GM18868 (cell line): Measurements from ENCODE around the gene FMNL3.

Experiments
- ATAC-seq: cut with Tn5 transposase; IDR thresholded peaks from one replicate; pipeline ENCODE4 v1.9.1; 2021; ENCODE audit warnings: mild to moderate bottlenecking, moderate library complexity; ENCODE audit not compliant: unreplicated experiment

The FMNL3 gene

DNA sequence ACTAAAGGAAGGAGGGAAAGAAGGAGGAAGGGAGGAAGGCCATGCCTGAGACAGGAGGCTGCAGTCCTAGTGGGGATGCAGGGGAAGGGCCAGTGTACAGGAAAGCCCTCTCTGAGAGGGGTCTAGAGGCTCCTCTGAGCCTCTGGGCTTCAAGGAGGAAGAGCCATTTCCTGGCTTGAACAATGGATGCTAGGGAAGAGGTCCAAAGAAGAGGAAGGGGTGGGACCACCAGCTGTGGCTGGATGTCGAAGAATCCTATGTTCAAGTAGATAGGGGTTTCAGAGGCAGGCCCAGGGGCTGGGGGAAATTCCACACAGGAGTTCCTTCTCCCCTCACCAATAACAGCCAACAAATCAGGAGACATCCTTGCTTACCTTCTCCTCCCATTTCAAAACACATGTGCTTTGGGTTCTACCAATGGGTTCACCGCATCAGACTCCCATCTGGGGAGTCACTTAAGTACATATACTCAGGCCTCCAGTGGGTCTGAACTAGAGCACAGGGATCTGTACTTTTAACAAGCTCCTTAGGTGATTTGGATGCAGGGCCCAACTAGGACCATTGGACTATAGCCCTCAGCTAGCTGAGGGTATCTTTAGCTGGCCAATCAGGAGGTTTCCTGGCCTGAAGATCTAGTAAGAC is 51.5 kb downstream of the FMNL3 start:
- ATAC-seq = no peak

DNA sequence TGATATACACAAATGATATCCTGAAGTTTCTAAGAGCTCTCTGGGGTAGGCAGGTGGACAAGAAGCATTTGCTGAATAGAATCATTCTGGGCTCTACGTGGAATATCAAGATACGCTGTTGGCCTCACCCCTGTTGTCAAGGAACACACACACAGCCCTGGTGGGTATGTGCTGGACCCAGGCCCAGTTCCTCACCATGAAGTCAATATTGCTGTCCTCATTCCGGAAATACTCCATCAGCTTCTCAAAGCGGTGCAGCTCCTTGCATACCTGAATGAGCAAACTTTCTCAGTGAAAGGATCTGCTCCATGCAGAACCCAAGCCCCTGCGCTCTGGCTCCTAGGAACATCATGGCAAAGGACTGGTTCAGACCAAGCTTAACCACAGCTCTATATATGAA is 52.5 kb downstream of the FMNL3 start:
- ATAC-seq = no peak

DNA sequence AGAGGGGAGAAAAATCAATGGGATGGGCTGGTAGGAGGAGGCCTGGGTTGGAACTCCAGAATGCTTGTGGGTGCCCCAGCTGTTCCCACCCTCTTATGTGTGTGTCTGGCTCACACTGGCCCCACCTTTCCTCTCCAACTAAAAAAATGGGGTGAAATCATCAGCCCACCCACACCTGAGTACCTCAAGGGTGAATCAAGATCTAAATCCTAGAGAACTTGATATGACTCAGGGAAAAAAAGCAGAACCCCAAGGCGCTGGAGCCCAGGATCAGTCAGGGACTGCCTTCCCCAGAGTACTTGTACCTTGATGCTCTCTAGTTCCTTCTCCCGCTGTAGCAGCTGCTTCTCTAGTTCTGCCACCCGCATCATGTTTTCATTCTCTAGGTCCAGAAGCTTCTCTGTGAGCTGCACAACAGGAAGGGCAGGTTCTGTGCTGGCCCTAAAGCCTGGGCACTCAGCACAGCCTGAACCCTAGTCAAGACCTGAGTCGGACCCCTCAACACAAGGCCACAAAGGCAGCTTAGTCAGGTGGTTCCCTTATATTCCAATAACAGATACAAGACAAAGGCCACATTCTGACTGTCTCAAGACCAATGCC is 54.2 kb downstream of the FMNL3 start:
- ATAC-seq = no peak

DNA sequence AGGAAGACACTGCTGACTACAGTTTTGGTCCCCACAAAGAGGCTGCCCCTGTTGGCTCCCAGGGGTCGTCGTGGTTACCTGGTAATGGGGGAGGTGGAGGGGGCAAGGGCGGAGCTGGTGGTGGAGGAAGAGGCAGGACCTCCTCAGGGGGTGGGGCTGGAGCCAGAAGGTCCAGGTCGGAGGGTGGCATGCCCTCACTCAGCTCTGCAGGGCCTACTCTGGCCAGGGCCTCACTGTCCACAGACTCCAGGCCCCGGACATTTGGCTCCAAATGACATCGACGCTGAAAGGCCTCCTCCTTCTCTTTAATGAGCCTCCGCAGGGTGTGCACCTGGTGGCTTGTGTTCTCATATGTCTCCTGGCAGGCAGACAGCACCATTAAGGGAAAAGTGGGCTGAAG is 55.4 kb downstream of the FMNL3 start:
- no peak for ATAC-seq

DNA sequence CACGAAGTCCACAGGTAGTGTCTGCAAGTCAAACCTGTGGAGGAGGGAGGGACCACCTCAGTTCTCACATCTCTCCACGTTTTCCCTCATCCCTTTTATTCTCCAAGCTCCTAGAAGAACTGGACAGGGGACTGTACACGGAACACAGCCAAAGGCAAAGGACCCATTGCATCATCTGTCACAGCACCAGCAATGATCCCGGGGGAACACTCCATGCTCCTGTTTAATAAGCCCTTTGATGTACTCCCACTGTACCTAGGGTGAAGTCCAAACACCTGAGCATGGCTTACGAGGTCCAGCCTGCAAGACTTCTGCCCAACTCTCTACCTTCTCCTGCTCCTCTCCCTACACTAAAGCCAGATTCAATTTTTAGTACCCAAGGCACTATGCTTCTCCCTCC is 57.3 kb downstream of the FMNL3 start:
- ATAC-seq = no peak

DNA sequence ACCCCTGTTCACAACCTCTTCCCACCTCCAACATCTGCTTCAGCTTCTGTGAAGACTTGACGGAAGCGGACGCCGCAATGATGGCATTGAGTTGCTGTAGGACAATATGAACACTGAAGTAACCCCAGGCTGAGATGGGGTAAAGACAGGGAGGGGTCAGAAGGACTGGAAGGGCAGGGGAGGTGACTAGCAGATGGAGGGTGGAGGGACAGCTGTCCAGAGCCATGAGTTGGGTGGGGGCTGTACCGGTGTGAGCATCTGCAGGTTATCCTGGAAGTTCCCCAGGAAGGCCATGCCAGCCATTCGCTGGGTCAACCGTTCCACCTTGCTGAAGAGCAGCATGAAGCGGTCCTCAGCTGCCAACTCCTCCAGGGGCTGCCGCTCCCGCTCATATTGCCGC is 57.8 kb downstream of the FMNL3 start:
- no peak for ATAC-seq

DNA sequence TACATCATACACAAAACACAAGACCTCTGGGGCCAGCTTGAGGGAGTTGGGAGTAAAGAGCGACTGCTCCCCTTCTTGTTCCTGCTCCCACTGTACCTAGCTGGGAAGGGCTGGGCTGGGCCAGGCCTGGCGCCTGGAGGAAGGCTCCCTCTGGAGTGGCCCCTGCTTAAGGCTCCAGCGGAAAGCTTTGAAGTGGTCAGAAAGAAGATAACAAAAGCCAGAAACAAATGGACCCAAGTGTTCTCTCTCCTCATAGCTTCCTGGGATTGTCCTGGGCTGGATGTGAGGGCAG is 58.5 kb downstream of the FMNL3 start:
- no peak for ATAC-seq

DNA sequence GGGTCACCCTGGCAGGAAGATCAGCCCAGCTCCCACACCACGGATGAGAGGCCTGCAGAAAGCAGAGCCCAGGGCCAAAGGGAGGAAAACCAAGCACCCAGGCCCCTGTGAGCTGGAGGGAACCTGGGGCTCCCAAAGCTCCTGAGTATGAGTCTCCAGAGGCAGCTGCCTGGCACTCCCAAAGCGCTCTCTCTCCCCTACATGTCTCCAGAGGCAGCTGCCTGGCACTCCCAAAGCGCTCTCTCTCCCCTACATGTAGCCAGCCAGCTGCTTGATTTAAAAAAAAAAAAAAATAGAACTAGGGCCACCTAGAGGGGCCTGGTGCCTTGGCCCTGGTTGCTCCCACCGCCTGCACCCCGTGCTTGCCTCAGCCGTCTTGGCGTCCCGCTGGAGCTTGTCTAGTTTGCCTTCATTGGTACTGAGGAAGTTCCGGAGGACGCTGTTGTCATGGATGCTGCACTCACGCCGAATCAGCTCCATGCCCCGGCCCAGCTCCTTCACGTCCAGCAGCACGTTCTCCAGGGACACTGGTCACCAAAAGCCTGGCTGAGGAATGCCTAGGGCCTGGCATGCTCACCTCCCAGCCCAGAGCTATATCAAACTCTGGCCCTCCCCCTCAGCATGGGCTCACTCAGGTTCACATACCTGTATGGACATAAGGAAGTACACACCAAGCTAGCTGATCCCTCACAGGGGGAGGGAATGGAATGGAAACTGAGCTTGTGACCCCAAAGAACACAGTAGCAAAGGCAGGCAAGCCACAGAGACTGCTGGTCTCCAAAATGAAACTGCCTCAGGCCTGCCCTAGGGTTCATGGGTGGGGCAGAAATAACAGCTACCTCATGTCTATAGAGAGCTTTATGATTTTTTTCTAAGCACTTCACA is 59.1 kb downstream of the FMNL3 start:
- no peak for ATAC-seq

DNA sequence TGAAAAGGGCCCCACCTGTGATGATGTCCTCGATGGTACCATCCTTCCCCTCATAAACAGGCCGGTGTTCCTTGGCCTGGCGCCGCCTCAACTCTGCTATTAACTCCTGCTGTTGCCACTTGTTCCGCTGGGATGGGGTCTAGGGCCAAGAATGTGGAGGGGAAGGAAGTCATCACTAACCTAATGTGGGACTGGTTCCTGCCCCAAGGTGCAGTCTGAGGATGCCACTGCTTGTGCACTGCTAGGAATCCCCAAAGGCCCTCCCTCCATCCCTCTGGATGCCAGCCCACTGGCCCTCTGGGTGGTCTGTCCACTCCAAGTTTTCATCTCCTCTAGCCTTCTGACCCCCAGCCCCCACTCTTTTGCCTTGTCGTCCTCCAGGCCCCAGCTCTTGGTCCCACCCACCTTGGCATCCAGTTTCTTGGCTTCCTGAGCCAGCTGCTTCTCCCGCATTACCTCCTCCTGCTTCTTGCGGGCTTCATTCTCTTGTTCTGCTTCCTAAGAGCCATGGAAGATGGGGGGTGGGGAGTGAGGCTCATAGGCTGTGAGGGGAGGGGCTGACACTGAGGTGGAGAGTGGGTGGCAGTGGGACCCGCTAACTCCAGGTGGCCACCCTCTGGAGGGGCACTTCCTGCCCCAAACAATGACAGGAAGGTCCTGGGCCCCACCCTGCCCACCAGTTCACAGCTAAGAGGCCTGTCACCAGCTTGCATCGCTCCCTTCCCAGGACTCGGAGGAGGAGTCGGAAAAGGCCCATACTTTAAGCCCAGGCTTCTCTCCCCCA is 60.1 kb downstream of the FMNL3 start:
- no peak for ATAC-seq

DNA sequence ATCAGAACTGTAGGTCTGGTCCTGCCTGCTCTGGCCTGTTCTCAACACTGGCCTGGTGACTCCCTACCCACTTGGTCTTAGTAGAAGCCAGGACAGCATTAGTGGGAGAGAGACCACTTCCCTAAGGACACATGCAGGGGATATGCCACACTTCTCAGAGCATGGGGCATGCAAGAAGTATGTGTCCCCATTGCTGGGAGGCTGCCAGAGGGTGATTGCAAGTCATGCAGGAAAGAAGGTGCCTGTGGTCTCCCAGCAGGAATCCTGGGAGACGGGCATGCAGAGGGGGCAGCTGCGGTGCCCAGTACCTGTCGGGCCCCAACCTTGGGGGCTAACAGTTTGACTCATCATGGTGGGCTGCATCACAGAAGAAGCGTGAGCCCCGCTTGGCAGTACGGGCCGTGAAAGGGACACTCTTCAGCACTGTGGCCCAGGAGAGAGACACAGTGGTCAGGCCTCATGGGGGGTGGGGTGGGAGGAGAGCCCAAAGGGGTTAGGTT is 60.8 kb downstream of the FMNL3 start:
- ATAC-seq = no peak

DNA sequence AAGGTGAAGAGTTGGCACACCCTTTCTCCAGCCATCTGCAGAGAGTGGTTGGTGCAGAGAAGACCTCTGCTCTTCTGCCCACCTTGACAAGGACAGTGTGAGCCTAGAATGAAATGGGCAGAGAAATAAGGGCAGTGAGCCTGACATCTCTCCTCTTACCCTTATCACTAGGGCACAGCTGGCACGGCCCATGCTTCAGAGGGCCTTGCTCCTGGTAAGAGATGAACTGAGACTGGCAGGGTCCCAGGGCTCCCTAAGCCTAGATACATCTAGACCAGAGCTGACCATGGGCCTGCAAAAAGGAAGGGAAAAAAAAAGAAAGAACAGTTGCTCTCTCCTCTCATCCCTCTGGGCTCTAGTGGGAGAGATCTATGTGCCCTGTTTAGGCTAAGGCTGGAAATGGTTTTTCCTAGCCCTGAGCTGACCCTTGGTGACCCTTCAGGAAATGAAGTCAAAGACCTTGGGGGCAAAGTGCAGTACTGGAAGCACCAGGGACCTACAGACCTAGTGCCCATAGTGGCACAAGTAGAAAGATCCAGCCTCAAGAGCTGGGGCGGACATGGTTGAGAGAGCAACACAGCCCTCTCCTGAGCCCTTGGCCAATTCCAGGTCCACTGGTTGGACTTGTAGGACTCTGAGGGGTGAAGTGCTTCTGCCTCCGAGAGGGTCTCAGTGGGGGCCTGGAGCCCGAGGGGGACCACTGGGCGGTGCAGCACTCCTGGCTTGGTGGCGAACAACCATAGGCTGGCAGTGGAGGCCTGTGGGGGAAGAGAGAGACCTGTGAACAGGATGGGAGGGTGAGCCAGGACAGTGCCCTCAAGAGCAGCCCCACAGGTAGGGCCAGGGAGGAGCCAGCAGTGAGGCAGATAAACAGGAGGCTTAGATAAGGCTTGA is 61.8 kb downstream of the FMNL3 start:
- no peak for ATAC-seq

DNA sequence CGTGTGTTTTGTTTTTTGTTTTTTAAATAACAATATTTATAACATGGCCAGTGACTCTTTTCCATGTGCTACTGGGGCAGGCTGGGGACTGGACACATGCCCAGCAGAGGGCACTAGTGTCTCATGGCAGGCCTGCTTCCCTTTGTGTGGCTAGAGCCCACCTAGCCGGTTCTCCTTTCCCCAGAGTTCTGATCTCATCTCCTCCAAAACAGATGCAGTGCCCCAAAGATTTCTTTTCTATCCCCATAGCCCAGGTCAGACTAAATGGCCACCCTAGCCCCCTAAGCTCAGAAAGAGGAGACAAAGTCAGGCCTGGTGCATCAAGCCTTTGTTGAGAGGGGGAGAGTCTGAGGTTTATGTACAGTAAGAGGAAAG is 62.6 kb downstream of the FMNL3 start:
- no peak for ATAC-seq

DNA sequence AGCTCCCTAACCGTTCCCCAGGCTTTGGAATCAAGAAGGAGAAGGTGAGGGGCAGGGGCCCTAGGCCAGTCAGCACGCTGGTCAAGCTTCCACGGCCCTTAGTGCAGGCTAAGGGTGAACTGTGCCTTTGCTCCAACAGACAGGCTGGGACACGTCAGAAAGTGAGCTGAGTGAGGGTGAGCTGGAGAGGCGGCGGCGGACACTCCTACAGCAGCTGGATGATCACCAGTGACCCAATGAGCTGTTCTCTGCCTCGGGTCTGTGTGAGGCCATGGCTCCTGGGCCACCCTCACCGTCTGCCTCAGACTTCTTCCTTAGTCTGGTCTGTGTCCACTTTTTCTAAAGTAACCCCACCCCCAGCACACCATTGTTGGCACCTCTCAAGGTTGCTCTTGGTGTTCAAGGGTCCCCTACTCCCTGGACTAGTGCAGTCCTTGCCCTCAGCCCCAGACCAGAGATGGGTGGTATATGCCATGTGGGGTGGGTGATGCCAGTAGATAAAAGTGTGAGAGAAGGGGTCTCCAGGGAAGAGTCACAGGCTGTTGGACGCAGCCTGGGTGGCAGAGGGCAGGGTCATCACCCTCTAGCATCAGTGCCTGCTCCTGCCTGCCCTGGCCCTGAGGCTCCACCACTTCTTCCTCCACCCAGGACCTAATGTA is 63.1 kb downstream of the FMNL3 start:
- no peak for ATAC-seq

DNA sequence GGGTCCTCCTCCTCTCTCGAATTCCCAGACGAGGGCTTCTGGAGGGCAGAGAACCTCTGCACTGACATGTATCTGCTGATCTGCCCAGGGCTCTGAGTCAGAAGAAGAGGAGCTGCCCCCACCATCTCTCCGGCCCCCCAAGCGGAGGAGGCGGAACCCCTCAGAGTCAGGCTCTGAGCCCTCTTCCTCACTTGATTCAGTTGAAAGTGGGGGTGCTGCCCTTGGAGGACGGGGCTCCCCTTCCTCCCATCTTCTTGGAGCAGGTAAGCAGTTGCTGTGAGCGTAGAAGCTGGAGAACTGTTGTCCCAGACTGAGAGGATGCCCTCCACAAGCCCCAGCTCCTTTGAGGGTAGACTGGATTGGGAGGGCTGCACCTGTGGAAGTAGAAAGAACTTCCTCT is 64.1 kb downstream of the FMNL3 start:
- ATAC-seq = no peak

DNA sequence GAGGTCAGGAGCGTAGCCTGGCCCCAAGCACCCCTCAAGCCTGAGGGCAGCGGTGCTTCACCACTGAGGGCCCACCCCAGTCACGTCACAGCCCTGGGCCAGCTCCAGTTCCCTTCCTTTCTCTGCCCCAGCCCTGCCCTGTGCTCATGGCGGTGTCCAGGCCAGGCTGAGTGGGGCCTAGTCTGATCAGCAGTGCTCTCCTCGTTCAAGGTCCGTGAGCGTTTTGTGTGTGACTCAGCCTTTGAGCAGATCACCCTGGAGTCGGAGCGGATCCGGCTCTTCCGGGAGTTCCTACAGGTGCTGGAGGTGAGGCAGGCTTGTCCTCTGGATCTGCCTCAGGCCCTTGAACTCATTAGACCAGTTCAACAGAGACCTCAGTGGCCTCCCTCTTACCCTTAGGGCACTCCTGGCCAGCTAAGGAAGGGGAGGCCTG is 64.8 kb downstream of the FMNL3 start:
- no peak for ATAC-seq

DNA sequence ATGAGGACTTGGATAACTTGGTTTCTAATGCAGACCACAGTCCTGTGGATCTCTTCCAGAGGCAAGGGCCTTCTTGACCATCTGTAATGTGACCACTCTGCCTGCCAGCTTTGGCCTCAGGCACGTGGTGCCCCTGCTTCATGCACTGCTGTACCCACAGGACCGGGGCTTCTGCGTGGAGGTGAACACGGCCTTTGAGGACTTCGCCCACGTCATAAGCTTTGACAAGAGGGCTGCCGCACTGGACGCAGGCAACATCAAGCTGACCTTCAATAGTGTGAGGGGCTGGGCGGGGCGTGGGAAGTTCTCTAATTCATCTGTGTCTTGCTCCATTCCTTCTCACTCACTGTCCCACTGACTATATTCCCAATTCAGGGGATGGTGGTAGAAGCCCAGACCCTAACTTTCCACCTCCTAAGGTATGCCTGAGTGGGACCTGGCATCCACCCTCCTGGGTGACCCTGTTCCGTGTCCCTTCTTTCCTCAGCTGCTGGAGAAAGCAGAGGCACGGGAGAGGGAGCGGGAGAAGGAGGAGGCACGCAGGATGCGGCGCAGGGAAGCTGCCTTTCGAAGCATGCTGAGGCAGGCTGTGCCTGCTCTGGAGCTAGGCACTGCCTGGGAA is 65.3 kb downstream of the FMNL3 start:
- no peak for ATAC-seq

DNA sequence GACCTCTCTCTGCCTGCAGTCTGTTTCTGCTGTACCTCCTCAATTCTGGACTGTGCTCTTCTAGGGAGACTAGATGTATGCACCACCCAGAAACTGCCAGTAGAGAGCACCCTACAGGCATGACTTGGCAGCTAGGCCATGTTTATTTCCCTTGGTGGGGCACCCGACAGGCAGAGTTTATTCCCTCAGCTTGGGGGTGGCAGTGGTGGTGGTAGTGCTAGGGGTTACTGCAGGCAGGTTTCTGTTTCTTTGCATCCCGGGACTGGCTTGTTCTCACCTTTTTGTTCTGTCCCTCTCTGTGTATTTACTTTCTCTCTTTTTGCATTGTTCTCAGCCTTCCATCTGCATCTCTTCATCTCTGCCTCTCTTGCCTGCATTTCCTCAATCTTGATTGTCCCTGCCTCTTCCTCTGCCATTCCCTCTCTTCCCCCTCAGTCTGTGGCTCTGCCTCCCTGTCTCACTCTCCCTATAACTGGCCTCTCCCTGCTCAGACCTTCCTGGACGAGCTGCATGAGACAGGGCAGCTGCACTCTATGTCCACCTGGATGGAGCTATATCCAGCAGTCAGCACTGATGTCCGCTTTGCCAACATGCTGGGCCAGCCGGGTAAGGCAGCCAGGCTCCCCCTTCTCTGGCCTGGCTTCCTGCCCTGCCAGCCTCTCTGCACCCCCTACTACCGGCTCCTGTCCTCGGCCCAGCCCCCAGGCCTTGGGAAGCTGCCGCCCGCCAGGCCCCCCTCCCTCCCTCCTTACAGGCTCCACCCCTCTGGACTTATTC is 70.0 kb downstream of the FMNL3 start:
- peak; percentile 77 for ATAC-seq

DNA sequence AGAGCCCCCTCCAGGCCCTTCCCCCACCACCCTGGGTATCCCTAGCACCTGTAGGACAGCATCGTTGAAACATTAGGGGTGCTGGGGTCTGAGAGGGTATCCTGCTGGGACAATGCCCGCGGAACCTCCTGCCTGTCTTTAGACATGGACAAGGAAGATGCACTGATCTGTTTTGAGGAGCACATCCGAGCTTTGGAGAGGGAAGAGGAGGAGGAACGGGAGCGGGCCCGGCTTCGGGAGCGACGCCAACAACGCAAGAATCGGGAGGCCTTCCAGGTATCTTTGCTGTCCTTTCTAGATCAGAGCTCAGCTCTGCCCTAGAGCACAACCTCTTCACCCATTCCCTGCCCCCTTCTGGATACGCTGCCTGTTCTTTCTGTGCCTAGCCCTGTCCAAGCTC is 70.6 kb downstream of the FMNL3 start:
- ATAC-seq = no peak

DNA sequence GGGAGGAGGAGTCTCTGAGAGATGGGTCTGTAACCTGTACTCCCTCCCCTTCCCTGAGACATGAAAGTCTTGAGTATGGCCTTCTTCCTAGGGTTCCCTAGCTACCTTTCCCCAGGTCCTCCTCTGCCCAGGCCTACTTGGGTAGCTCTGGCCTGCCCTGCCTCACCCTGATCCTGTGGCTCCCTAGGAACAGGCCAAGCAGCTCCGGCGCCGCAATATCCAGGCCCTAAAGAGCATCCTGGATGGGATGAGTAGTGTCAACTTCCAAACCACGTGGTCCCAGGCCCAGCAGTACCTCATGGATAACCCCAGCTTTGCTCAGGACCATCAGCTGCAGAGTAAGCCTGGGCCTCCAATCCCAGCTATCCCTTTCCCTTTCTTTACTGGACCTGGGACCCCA is 71.5 kb downstream of the FMNL3 start:
- no peak for ATAC-seq
